PC-3 (cell line): ENCODE measurements around the gene PCDH9. TPM values are rescaled to one million over a fixed set of nuclear protein-coding genes. Genes with fewer than 3 reads are reported as not detected.

Experiments
- ATAC-seq: fragments of 200-7000 bp; cut with Tn5 transposase; 2 replicates; pipeline ENCODE4 v1.9.1; 2020; ENCODE audit warnings: mild to moderate bottlenecking, moderate library complexity
- BruUV-seq: library from RNA; stranded (reverse); fragments of 400-500 nt; replicated peaks from 2 replicates; lab custom pipeline; 2021; lab: Mats Ljungman, UMichigan
- CTCF ChIA-PET: fragments of 300-600 bp; sonication (Branson Sonifier 250); formaldehyde crosslinking; loops from one replicate; lab custom pipeline; 2022; ENCODE audit warnings: antibody characterized with exemption; lab: Charles Lee
- POLR2A ChIA-PET: fragments of 300-600 bp; sonication (Branson Sonifier 250); formaldehyde crosslinking; loops from one replicate; lab custom pipeline; 2022; ENCODE audit warnings: antibody characterized with exemption; ENCODE audit not compliant: unreplicated experiment; lab: Charles Lee
- DNase-seq: peaks from one replicate; pipeline ENCODE4 v3.0.0-alpha.2; 2015
- H2AFZ ChIP-seq: fragments of 300-600 bp; sonication (generic); 2 replicates; pipeline ENCODE4 v1.6.0; 2016; ENCODE audit warnings: antibody characterized with exemption, low read length
- H3F3A ChIP-seq: fragments of 300-600 bp; sonication (generic); one replicate; pipeline ENCODE4 v1.6.0; 2017; ENCODE audit warnings: antibody characterized with exemption, low read length, control low read depth, mild to moderate bottlenecking; ENCODE audit not compliant: unreplicated experiment
- H3K27ac ChIP-seq: fragments of 300-600 bp; sonication (generic); 2 replicates; pipeline ENCODE4 v1.5.1; 2016; ENCODE audit warnings: mild to moderate bottlenecking, low read length
- H3K27me3 ChIP-seq: fragments of 300-600 bp; sonication (generic); 2 replicates; pipeline ENCODE4 v1.6.1; 2016; ENCODE audit warnings: low read length, mixed read lengths
- H3K36me3 ChIP-seq: fragments of 300-600 bp; sonication (generic); 2 replicates; pipeline ENCODE4 v1.6.1; 2016; ENCODE audit warnings: low read depth, mixed run types, low read length, mixed read lengths
- H3K4me1 ChIP-seq: fragments of 300-600 bp; sonication (generic); 2 replicates; pipeline ENCODE4 v1.5.1; 2016; ENCODE audit warnings: low read length; ENCODE audit not compliant: insufficient read depth
- H3K4me2 ChIP-seq: fragments of 300-600 bp; sonication (generic); 2 replicates; pipeline ENCODE4 v1.6.0; 2016; ENCODE audit warnings: low read length
- H3K4me3 ChIP-seq: fragments of 300-600 bp; sonication (generic); 2 replicates; pipeline ENCODE4 v1.5.1; 2016; ENCODE audit warnings: mild to moderate bottlenecking, low read length, mixed read lengths
- H3K79me2 ChIP-seq: fragments of 300-600 bp; sonication (generic); 2 replicates; pipeline ENCODE4 v1.6.1; 2017; ENCODE audit warnings: low read length, mixed read lengths
- H3K9ac ChIP-seq: fragments of 300-600 bp; sonication (generic); 2 replicates; pipeline ENCODE4 v1.6.0; 2016; ENCODE audit warnings: mild to moderate bottlenecking, low read length
- H3K9me2 ChIP-seq: fragments of 300-600 bp; sonication (generic); replicated peaks from 2 replicates; pipeline ENCODE4 v1.6.1; 2016; ENCODE audit warnings: mixed run types, low read length, mixed read lengths
- H3K9me3 ChIP-seq: fragments of 300-600 bp; sonication (generic); 2 replicates; pipeline ENCODE4 v1.6.1; 2016; ENCODE audit warnings: low read length, mixed read lengths
- H4K20me1 ChIP-seq: fragments of 300-600 bp; sonication (generic); 2 replicates; pipeline ENCODE4 v1.6.1; 2016; ENCODE audit warnings: low read length, mixed read lengths
- EZH2 ChIP-seq: fragments of 300-600 bp; sonication (generic); IDR thresholded peaks from one replicate; pipeline ENCODE4 v1.6.1; 2017; ENCODE audit warnings: antibody characterized with exemption, mild to moderate bottlenecking, low read length; ENCODE audit not compliant: unreplicated experiment
- EZH2phosphoT487 ChIP-seq: fragments of 300-600 bp; sonication (generic); IDR thresholded peaks from 2 replicates; pipeline ENCODE4 v1.6.1; 2018; ENCODE audit warnings: mild to moderate bottlenecking, antibody characterized with exemption, low read length, borderline replicate concordance
- intact Hi-C: fragments of 100-400 bp; cut with micrococcal nuclease; formaldehyde crosslinking; loops from 2 replicates; pipeline ENCODE4 v1.9.0; 2023
- total RNA-seq: library from RNA; depleted of rRNA; stranded (reverse); fragments of >200 nt; gene quantifications from 2 replicates; pipeline ENCODE4 v1.2.3, GENCODE V29; 2014
- TF ChIP-seq, protein P1 (sequence below): fragments of 300-600 bp; sonication (generic); conservative IDR thresholded peaks from 2 replicates; pipeline ENCODE4 v1.5.1; 2017; ENCODE audit warnings: antibody characterized with exemption, low read depth, mild to moderate bottlenecking, low read length

Gene PCDH9
- total RNA-seq, 1 experiment from 2014 or later: 0.98 TPM

DNA sequence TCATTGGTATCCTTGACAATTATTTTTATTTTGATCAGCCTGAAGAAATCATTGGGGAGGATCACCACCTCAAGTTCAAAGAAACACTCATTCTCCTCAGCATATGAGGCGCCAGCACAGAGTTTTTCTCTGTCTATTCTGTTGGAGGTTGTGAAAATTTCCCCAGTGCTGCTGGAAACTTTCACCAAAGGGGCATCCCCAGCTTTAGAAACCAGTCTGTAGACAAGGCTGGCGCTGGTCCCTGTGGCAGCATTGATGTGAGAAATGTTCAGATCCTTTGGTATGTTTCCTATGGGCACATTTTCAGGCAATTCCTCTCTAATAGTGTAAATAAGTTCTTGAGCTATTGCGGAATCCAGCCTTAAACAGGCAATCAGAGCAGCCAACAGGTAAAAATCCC, 2.1 kb downstream of the PCDH9 start:
- H2AFZ ChIP-seq: no peak overlapping the region
- BruUV-seq: no TSS peak
- H3K9me2 ChIP-seq: no peaks in the 10 kb centered on the region
- TF ChIP-seq EZH2phosphoT487: no peak
- TF ChIP-seq, protein P1, sequence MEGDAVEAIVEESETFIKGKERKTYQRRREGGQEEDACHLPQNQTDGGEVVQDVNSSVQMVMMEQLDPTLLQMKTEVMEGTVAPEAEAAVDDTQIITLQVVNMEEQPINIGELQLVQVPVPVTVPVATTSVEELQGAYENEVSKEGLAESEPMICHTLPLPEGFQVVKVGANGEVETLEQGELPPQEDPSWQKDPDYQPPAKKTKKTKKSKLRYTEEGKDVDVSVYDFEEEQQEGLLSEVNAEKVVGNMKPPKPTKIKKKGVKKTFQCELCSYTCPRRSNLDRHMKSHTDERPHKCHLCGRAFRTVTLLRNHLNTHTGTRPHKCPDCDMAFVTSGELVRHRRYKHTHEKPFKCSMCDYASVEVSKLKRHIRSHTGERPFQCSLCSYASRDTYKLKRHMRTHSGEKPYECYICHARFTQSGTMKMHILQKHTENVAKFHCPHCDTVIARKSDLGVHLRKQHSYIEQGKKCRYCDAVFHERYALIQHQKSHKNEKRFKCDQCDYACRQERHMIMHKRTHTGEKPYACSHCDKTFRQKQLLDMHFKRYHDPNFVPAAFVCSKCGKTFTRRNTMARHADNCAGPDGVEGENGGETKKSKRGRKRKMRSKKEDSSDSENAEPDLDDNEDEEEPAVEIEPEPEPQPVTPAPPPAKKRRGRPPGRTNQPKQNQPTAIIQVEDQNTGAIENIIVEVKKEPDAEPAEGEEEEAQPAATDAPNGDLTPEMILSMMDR: no peak
- no peak for TF ChIP-seq EZH2
- no peaks in the 10 kb centered on the region for H3K79me2 ChIP-seq
- no peak for ATAC-seq
- CTCF ChIA-PET: no interaction called here
- no peaks in the 10 kb centered on the region for H4K20me1 ChIP-seq
- H3F3A ChIP-seq: no peaks in the 10 kb centered on the region
- H3K36me3 ChIP-seq: no peaks in the 10 kb centered on the region
- peaks cover 12% of the 10 kb centered on the region for H3K4me1 ChIP-seq
- no peaks in the 10 kb centered on the region for H3K27me3 ChIP-seq
- H3K4me2 ChIP-seq: no peak overlapping the region
- H3K4me3 ChIP-seq: no peak overlapping the region
- no peak for DNase-seq
- no peaks in the 10 kb centered on the region for H3K9me3 ChIP-seq
- H3K9ac ChIP-seq: no peak overlapping the region
- intact Hi-C loops: loop anchor here (10.0 kb wide), 1 partner anchor 233 kb away; no protein-coding TSS in a partner anchor
- POLR2A ChIA-PET: no interaction called here
- H3K27ac ChIP-seq: no peak overlapping the region

DNA sequence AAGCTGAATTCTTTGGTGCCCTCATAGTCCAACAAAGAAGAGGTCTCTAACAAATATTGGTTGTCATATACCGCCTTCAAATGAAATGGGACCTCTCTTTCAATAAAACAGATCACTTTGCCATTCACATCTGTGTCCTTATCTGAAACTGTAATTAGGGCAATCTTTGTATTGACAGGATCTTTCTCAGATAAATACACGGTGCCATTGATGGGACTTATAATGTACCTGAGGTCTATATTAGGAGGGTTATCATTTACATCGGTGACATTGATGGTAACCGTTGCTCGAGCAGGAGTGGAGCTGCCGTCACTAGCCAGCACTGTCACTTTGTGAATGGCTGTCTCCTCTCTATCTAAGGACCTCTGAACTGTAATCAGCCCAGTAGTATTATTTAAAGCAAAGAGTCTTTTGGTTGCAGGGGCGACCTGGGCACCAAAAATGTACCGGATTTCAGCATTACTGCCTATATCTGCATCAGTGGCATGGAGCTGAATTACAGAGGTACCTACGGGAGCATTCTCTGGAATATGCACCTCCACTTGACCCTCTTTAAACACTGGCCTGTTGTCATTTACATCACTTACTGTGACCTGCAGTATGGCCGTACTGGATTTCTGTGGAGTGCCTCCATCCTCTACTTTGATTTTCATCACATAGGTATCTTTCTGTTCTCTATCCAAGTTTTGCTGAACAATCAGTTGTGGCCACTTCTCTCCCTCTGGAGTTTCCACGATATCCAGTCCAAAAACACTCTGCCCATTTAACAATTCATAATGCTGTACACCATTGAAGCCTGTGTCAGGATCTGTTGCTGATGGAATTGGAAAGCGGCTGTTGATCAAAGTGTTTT, 2.8 kb downstream of the PCDH9 start:
- no TSS peak for BruUV-seq
- Histone ChIP-seq H3K4me3 (no peak overlapping the region), H3K4me2 (no peak overlapping the region), H3K9me3 (no peaks in the 10 kb centered on the region), H3K4me1 (peaks cover 16% of the 10 kb centered on the region), H3K79me2 (no peaks in the 10 kb centered on the region), H3K9ac (no peak overlapping the region), H4K20me1 (no peaks in the 10 kb centered on the region), H3K36me3 (no peaks in the 10 kb centered on the region), H3K27ac (no peak overlapping the region), H3K27me3 (no peaks in the 10 kb centered on the region), H3F3A (no peaks in the 10 kb centered on the region), H3K9me2 (no peaks in the 10 kb centered on the region), H2AFZ (no peak overlapping the region)
- POLR2A ChIA-PET: no interaction called here
- ATAC-seq: no peak
- TF ChIP-seq EZH2: no peak
- TF ChIP-seq EZH2phosphoT487: no peak
- TF ChIP-seq, protein P1: no peak
- intact Hi-C loops: loop anchor here (10.0 kb wide), 1 partner anchor 233 kb away; no protein-coding TSS in a partner anchor
- no peak for DNase-seq
- CTCF ChIA-PET: no interaction called here

DNA sequence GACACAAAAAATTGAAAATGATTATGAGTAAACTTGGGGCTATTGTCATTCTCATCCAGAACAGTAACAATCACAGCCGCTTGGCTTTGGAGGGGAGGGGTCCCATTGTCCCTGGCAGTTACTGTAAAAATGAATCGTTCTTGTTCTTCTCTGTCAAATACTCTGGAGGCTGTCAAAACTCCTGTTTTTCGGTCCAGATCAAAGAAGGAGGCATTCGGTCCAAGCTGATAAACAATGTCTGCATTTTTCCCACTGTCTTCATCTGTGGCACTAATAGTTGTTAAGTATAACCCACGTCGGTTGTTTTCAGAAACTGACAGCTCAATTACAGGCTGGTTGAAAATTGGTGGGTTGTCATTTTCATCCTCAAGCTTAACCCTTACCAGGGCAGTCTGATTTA, 3.4 kb downstream of the PCDH9 start:
- no peaks in the 10 kb centered on the region for H4K20me1 ChIP-seq
- DNase-seq: no peak
- no peak for ATAC-seq
- POLR2A ChIA-PET: no interaction called here
- TF ChIP-seq, protein P1: no peak
- TF ChIP-seq EZH2 (no peak), EZH2phosphoT487 (no peak)
- intact Hi-C loops: loop anchor here (10.0 kb wide), 1 partner anchor 232 kb away; no protein-coding TSS in a partner anchor
- peaks cover 14% of the 10 kb centered on the region for H3K4me1 ChIP-seq
- no peak overlapping the region for H3K9ac ChIP-seq
- no peaks in the 10 kb centered on the region for H3K9me2 ChIP-seq
- no peak overlapping the region for H2AFZ ChIP-seq
- H3K36me3 ChIP-seq: no peaks in the 10 kb centered on the region
- H3K9me3 ChIP-seq: no peaks in the 10 kb centered on the region
- CTCF ChIA-PET: no interaction called here
- BruUV-seq: no TSS peak
- no peak overlapping the region for H3K4me2 ChIP-seq
- H3F3A ChIP-seq: no peaks in the 10 kb centered on the region
- no peaks in the 10 kb centered on the region for H3K27me3 ChIP-seq
- no peak overlapping the region for H3K4me3 ChIP-seq
- no peaks in the 10 kb centered on the region for H3K79me2 ChIP-seq
- H3K27ac ChIP-seq: no peak overlapping the region
